Astrocyte of the hippocampus (primary cell): Measurements from ENCODE around the gene OR5T3.
"Not testable (repeated sequence)": the region's sequence is repeated elsewhere in the genome, so short reads cannot be mapped to it uniquely, and the experiment has no call there.

Experiments used
- DNase-seq: peaks from one replicate; pipeline ENCODE4 v3.0.0; 2011; ENCODE audit warnings: low read depth, low spot score

OR5T3 gene

GRCh38 chr11:56251954-56252353, at the start of gene OR5T3:
Gene OR5T3, plus strand, starts transcription at chr11:56252254. Its CDS starts 0 bp downstream, at chr11:56252254.
- DNase-seq: no peak

- DNase-seq: no peak
Observed at GRCh38 chr11:56207790-56208189, 44.3 kb upstream of the OR5T3 start.

GRCh38 chr11:56214537-56214936, 37.5 kb upstream of the OR5T3 start:
- DNase-seq: no peak

GRCh38 chr11:56219735-56220134, 32.3 kb upstream of the OR5T3 start:
- not testable (repeated sequence) for DNase-seq

- no peak for DNase-seq
Observed at GRCh38 chr11:56234155-56234554, 17.9 kb upstream of the OR5T3 start, which contains the start of gene OR5T2. Gene OR5T2, minus strand, starts transcription at chr11:56234255. Its CDS starts 1,193 bp downstream, at chr11:56233062.

- DNase-seq: no peak
Observed at GRCh38 chr11:56271092-56271491, 19.0 kb downstream of the OR5T3 start.

GRCh38 chr11:56273854-56274253, 21.8 kb downstream of the OR5T3 start, which contains the start of gene OR5T1:
Gene OR5T1, plus strand, starts transcription at chr11:56274154. Its CDS starts 1,485 bp downstream, at chr11:56275639.
- no peak for DNase-seq

- DNase-seq: no peak
Observed at GRCh38 chr11:56292154-56292553, 40.1 kb downstream of the OR5T3 start, which contains the start of gene OR8H1. Gene OR8H1, minus strand, starts transcription at chr11:56292254. Its CDS starts 1,192 bp downstream, at chr11:56291062.

- no peak for DNase-seq
Observed at GRCh38 chr11:56296898-56297297, 44.8 kb downstream of the OR5T3 start.
